ENCODE measurements around the gene DCP2. TPM values are rescaled to one million over a fixed set of nuclear protein-coding genes. Genes with fewer than 3 reads are reported as not detected.
A peak's percentile ranks its signal among the peaks of the same experiment; 100 is the strongest.

The DCP2 gene
- 58.2 TPM for total RNA-seq

DNA sequence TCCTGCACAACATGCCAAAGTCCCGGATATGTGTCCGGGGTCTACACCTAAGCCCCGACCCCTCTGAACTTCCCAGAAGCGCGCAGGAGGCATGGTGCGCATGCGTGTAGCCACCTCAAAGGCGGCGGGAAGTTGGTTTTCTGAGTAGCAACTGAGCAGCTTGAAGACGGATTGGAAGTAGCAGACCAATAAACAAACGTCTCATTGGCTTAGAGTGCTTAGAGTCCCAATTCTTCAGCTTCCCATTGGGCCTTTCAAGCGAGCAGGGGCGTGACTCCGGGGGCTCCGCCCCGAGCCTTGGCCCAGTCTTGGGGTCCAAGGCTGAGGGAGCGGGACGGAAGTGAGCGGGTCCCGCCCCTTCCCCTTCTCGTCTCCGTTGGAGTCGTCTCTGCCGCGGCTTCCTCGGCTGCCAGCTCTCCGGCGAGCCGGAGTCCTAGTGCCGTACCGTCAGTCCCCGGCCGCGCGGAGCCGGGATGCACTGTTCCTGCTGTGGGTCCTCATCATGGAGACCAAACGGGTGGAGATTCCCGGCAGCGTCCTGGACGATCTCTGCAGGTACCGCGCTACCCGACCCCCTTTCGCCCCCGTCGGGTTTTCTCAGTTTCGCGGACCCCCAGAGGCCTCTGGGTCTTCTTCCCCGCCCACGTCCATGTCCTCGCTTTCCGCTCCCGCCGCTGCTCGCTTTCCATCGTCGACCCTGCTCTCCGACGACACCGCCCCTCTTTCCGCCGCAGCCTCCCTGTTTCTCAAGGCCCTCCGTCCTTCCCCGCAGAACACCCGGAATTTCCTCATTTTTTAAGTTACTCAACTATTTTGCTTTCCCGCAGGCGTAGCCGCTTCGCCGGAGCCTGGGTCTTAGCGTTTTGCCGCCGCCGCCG, at the start of gene DCP2:
Gene DCP2, plus strand, starts transcription at position 367 of the 878 bp plus-strand sequence. Its CDS starts 136 bp downstream, at position 503.
- Histone ChIP-seq H3K27me3 (no peaks in the 10 kb centered on the region), H3K9me3 (no peaks in the 10 kb centered on the region), H3K27ac (peak within 1 kb of the TSS; percentile 95), H3K36me3 (no peaks in the 10 kb centered on the region), H3K4me1 (peaks cover 44% of the 10 kb centered on the region), H3K4me3 (peak within 1 kb of the TSS; percentile 74 to 98)
- DNase-seq (ENCODE audit: extremely low spot score in 2 of 2): peak in 1 of 2 donors; percentile 98
- intact Hi-C loops (cut with DNase I): no loop called here
- TF ChIP-seq, protein P1, sequence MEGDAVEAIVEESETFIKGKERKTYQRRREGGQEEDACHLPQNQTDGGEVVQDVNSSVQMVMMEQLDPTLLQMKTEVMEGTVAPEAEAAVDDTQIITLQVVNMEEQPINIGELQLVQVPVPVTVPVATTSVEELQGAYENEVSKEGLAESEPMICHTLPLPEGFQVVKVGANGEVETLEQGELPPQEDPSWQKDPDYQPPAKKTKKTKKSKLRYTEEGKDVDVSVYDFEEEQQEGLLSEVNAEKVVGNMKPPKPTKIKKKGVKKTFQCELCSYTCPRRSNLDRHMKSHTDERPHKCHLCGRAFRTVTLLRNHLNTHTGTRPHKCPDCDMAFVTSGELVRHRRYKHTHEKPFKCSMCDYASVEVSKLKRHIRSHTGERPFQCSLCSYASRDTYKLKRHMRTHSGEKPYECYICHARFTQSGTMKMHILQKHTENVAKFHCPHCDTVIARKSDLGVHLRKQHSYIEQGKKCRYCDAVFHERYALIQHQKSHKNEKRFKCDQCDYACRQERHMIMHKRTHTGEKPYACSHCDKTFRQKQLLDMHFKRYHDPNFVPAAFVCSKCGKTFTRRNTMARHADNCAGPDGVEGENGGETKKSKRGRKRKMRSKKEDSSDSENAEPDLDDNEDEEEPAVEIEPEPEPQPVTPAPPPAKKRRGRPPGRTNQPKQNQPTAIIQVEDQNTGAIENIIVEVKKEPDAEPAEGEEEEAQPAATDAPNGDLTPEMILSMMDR (IDR thresholded peaks at IDR 0.05): no peak
- TF ChIP-seq POLR2AphosphoS5 (IDR thresholded peaks at IDR 0.05; ENCODE audit: insufficient read depth in 1 of 2, low read depth in 1 of 2) (peak; percentile 93 to 95), POLR2A (IDR thresholded peaks at IDR 0.05) (peak in 1 of 2 donors; percentile 73)

GRCh38 chr5:112929336-112930081, 47.1 kb upstream of the DCP2 start:
- no peak for TF ChIP-seq POLR2A (IDR thresholded peaks at IDR 0.05)
- TF ChIP-seq, protein P1 (IDR thresholded peaks at IDR 0.05): no peak
- TF ChIP-seq POLR2AphosphoS5 (IDR thresholded peaks at IDR 0.05; ENCODE audit: insufficient read depth in 1 of 2, low read depth in 1 of 2): no peak
- H3K36me3 ChIP-seq: no peaks in the 10 kb centered on the region
- no peak overlapping the region for H3K27ac ChIP-seq
- DNase-seq (ENCODE audit: extremely low spot score in 2 of 2): no peak
- H3K4me1 ChIP-seq: no peaks in the 10 kb centered on the region
- no peak overlapping the region for H3K4me3 ChIP-seq
- intact Hi-C loops (cut with DNase I): no loop called here
- H3K27me3 ChIP-seq: no peaks in the 10 kb centered on the region
- H3K9me3 ChIP-seq: no peaks in the 10 kb centered on the region

DNA sequence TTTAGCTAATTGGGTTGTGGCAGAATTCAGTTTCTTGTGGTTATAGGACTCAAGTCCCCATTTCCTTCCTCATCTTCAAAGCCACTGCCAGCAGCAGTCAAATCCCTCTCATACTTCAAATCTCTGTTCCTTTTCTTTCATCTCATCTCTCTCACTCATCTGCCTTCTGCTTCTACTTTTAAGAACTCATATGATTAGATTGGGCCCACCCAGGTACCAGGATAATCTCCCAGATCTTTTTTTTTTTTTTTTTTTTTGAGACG, 46.6 kb upstream of the DCP2 start:
- intact Hi-C loops (cut with DNase I): no loop called here
- H3K4me1 ChIP-seq: no peaks in the 10 kb centered on the region
- H3K27me3 ChIP-seq: no peaks in the 10 kb centered on the region
- no peak overlapping the region for H3K27ac ChIP-seq
- no peak for TF ChIP-seq POLR2A (IDR thresholded peaks at IDR 0.05)
- TF ChIP-seq, protein P1 (IDR thresholded peaks at IDR 0.05): no peak
- TF ChIP-seq POLR2AphosphoS5 (IDR thresholded peaks at IDR 0.05; ENCODE audit: insufficient read depth in 1 of 2, low read depth in 1 of 2): no peak
- no peaks in the 10 kb centered on the region for H3K36me3 ChIP-seq
- no peaks in the 10 kb centered on the region for H3K9me3 ChIP-seq
- DNase-seq (ENCODE audit: extremely low spot score in 2 of 2): no peak
- no peak overlapping the region for H3K4me3 ChIP-seq

DNA sequence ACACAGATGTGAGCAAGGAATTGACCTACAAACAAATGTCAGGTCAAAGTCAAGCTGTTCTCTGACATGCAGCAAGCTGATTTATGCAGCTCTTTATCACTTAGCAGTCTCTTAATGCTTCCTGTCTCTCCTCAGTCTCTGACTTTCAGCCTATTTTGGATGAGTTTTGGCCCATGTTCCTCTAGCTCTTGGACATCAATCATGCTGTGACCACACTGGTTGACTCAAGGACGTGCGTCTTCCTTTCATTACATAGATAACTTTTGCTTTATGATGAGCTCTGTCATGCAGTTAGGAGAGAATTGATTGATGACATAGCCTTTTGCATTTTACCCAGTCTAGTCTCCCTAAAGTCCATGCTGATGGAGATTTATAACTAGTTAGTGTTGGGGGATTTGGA, 45.1 kb upstream of the DCP2 start:
- no peak overlapping the region for H3K4me3 ChIP-seq
- TF ChIP-seq POLR2A (IDR thresholded peaks at IDR 0.05) (no peak), POLR2AphosphoS5 (IDR thresholded peaks at IDR 0.05; ENCODE audit: insufficient read depth in 1 of 2, low read depth in 1 of 2) (no peak)
- TF ChIP-seq, protein P1 (IDR thresholded peaks at IDR 0.05): no peak
- H3K27ac ChIP-seq: no peak overlapping the region
- no peaks in the 10 kb centered on the region for H3K9me3 ChIP-seq
- DNase-seq (ENCODE audit: extremely low spot score in 2 of 2): no peak
- intact Hi-C loops (cut with DNase I): no loop called here
- no peaks in the 10 kb centered on the region for H3K27me3 ChIP-seq
- H3K4me1 ChIP-seq: no peaks in the 10 kb centered on the region
- no peaks in the 10 kb centered on the region for H3K36me3 ChIP-seq

DNA sequence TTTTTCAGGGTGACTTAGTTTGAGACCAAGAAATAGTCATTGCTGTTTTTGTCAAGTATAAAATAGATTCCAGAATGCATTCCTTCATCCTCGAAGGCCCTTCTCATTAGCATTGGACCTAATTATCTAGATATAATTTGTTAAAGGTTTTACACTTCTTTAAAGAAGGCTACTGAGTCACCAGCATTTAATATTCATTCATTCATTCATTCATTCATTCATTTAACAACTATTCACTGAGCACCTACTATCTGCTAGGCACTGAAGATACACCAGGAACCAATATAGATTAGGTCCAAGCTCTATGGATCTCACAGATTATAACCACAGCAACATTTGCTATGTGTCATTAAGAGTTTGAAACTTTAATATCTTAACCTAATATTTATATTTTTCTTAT, 43.5 kb upstream of the DCP2 start:
- H3K4me1 ChIP-seq: no peaks in the 10 kb centered on the region
- H3K4me3 ChIP-seq: no peak overlapping the region
- no peaks in the 10 kb centered on the region for H3K9me3 ChIP-seq
- H3K36me3 ChIP-seq: no peaks in the 10 kb centered on the region
- H3K27ac ChIP-seq: no peak overlapping the region
- intact Hi-C loops (cut with DNase I): no loop called here
- no peaks in the 10 kb centered on the region for H3K27me3 ChIP-seq
- TF ChIP-seq POLR2AphosphoS5 (IDR thresholded peaks at IDR 0.05; ENCODE audit: insufficient read depth in 1 of 2, low read depth in 1 of 2): no peak
- TF ChIP-seq, protein P1 (IDR thresholded peaks at IDR 0.05): no peak
- no peak for TF ChIP-seq POLR2A (IDR thresholded peaks at IDR 0.05)
- no peak for DNase-seq (ENCODE audit: extremely low spot score in 2 of 2)

Data from vagina (tissue), 2 donors.